Activated CD4-positive, alpha-beta memory T cell treated with anti-CD3 and anti-CD28 coated beads for 36 hours (primary cell): Measurements from ENCODE around the gene PEF1. TPM values are rescaled to one million over a fixed set of nuclear protein-coding genes. Genes with fewer than 3 reads are reported as not detected.

Source experiments
- CTCF ChIA-PET: fragments of 350-600 bp; sonication (Branson Sonifier 250); formaldehyde crosslinking; loops from one replicate; lab custom pipeline; 2021; ENCODE audit warnings: antibody characterized with exemption, inconsistent platforms; lab: Charles Lee
- POLR2A ChIA-PET: fragments of 350-600 bp; sonication (Branson Sonifier 250); formaldehyde crosslinking; loops from one replicate; lab custom pipeline; 2021; ENCODE audit warnings: antibody characterized with exemption; lab: Charles Lee
- DNase-seq: peaks from one replicate; pipeline ENCODE4 v3.0.0-alpha.2; 2020
- H3K27ac Mint-ChIP-seq: one replicate; pipeline ENCODE4 v1.8.0; 2021; ENCODE audit warnings: mixed read lengths
- H3K27me3 Mint-ChIP-seq: one replicate; pipeline ENCODE4 v1.8.0; 2021; ENCODE audit warnings: mixed read lengths
- H3K36me3 Mint-ChIP-seq: one replicate; pipeline ENCODE4 v1.8.0; 2021; ENCODE audit warnings: mixed read lengths
- H3K4me1 Mint-ChIP-seq: one replicate; pipeline ENCODE4 v1.8.0; 2021; ENCODE audit warnings: low read depth, mixed read lengths
- H3K4me3 Mint-ChIP-seq: one replicate; pipeline ENCODE4 v1.8.0; 2021; ENCODE audit warnings: mild to moderate bottlenecking, mixed read lengths
- H3K9me3 Mint-ChIP-seq: one replicate; pipeline ENCODE4 v1.8.0; 2021; ENCODE audit warnings: mixed read lengths
- intact Hi-C: fragments of 100-400 bp; cut with micrococcal nuclease; formaldehyde crosslinking; loops from one replicate; pipeline ENCODE4 v1.15.1; 2023
- total RNA-seq, 2 experiments: library from RNA; stranded (reverse); gene quantifications; one replicate each; pipeline ENCODE4 v1.2.3, GENCODE V29; 2021

PEF1 gene
- total RNA-seq, 2 experiments from 2014 or later = 55.3 to 56.4 TPM

GRCh38 chr1:31679676-31680230 lies 35.1 kb upstream of the PEF1 start:
- intact Hi-C loops = no loop called here

GRCh38 chr1:31679091-31679490 lies 34.4 kb upstream of the PEF1 start:
- H3K4me3 Mint-ChIP-seq = no peak overlapping the region
- peaks cover 4% of the 10 kb centered on the region for H3K27me3 Mint-ChIP-seq
- no peak for DNase-seq
- intact Hi-C loops = no loop called here
- no peak overlapping the region for H3K27ac Mint-ChIP-seq
- no peaks in the 10 kb centered on the region for H3K9me3 Mint-ChIP-seq
- no peaks in the 10 kb centered on the region for H3K4me1 Mint-ChIP-seq
- no peaks in the 10 kb centered on the region for H3K36me3 Mint-ChIP-seq
- POLR2A ChIA-PET = no interaction called here
- CTCF ChIA-PET = interaction anchor here (0.6 to 1.1 kb wide), 2 partner anchors 9 to 1331 kb away, joined by 3 read pairs; no protein-coding TSS in a partner anchor

More at GRCh38 chr1:31679676-31680230, 35.1 kb upstream of the PEF1 start:
- ChIA-PET CTCF (interaction anchor here (0.6 to 2.2 kb wide), 3 partner anchors 10 to 1330 kb away, joined by 3 to 4 read pairs (median 3); no protein-coding TSS in a partner anchor), POLR2A (no interaction called here)
- Mint-ChIP-seq H3K27me3 (peaks cover 5% of the 10 kb centered on the region), H3K4me1 (no peaks in the 10 kb centered on the region), H3K27ac (no peak overlapping the region), H3K36me3 (no peaks in the 10 kb centered on the region), H3K9me3 (no peaks in the 10 kb centered on the region), H3K4me3 (no peak overlapping the region)
- no peak for DNase-seq

DNA sequence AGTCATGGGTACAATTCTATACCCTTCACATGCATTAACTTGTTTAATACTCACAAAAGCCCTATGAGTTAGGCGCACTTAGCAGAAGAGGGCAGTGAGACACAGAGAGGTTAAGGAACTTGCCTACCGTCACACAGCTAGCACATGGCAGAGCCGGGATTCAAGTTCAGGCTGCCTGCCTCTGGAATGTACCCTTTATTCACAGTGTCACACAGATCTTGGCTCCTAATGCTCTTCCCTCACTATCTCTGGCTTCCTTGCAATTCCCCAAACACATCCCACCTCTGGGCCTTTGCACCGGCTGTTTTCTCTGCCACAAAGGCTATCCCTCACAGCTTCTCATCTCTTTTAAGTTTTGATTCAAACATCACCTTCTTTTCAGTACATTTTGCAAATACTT lies 34.0 kb upstream of the PEF1 start:
- no peaks in the 10 kb centered on the region for H3K4me1 Mint-ChIP-seq
- peaks cover 4% of the 10 kb centered on the region for H3K27me3 Mint-ChIP-seq
- no peak for DNase-seq
- CTCF ChIA-PET = interaction anchor here (1.1 kb wide), 1 partner anchor 9 kb away, joined by 3 read pairs; no protein-coding TSS in a partner anchor
- POLR2A ChIA-PET = no interaction called here
- H3K9me3 Mint-ChIP-seq = no peaks in the 10 kb centered on the region
- H3K27ac Mint-ChIP-seq = no peak overlapping the region
- no peak overlapping the region for H3K4me3 Mint-ChIP-seq
- H3K36me3 Mint-ChIP-seq = no peaks in the 10 kb centered on the region
- intact Hi-C loops = no loop called here

- ChIA-PET POLR2A (no interaction called here), CTCF (interaction anchor here (0.8 to 1.0 kb wide), 2 partner anchors 26 to 111 kb away, joined by 3 to 5 read pairs; no protein-coding TSS in a partner anchor)
- DNase-seq = no peak
- Mint-ChIP-seq H3K4me3 (no peak overlapping the region), H3K27me3 (peaks cover 3% of the 10 kb centered on the region), H3K36me3 (no peaks in the 10 kb centered on the region), H3K9me3 (no peaks in the 10 kb centered on the region), H3K4me1 (no peaks in the 10 kb centered on the region), H3K27ac (no peak overlapping the region)
- intact Hi-C loops = no loop called here
These were observed 33.3 kb upstream of the PEF1 start for GRCh38 chr1:31677949-31678348.

DNA sequence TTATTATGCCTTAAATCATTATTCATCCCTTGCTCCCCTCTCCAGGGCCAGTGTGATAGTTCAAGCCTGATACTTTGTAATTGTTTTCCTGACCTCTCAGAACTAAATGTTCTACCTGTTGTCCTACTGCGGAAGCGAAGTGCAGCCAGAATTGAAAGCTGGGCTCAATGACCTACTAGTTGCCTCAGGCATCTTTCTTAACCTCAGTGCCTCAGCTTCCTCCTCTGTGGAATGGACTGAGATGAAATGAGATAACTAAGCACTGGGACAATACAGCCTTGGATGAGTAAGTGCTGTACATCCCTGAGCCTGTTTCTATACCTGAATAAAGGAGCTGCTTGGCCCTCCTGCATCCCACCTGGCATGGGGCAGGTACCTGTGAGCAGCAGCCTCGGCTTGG lies 32.7 kb upstream of the PEF1 start:
- CTCF ChIA-PET = interaction anchor here (0.8 to 1.0 kb wide), 2 partner anchors 27 to 112 kb away, joined by 3 to 5 read pairs; no protein-coding TSS in a partner anchor
- Mint-ChIP-seq H3K27me3 (peaks cover 3% of the 10 kb centered on the region), H3K9me3 (no peaks in the 10 kb centered on the region), H3K4me1 (no peaks in the 10 kb centered on the region), H3K36me3 (no peaks in the 10 kb centered on the region), H3K4me3 (no peak overlapping the region), H3K27ac (no peak overlapping the region)
- DNase-seq = no peak
- POLR2A ChIA-PET = no interaction called here
- intact Hi-C loops = no loop called here

GRCh38 chr1:31675756-31676155 lies 31.1 kb upstream of the PEF1 start:
- POLR2A ChIA-PET = no interaction called here
- peaks cover 2% of the 10 kb centered on the region for H3K4me1 Mint-ChIP-seq
- DNase-seq = no peak
- H3K27ac Mint-ChIP-seq = no peak overlapping the region
- no peaks in the 10 kb centered on the region for H3K9me3 Mint-ChIP-seq
- peaks cover 6% of the 10 kb centered on the region for H3K27me3 Mint-ChIP-seq
- CTCF ChIA-PET = interaction anchor here (0.7 to 1.1 kb wide), 2 partner anchors 40 to 724 kb away, joined by 3 to 4 read pairs; no protein-coding TSS in a partner anchor
- no peak overlapping the region for H3K4me3 Mint-ChIP-seq
- no peaks in the 10 kb centered on the region for H3K36me3 Mint-ChIP-seq
- intact Hi-C loops = no loop called here

- POLR2A ChIA-PET = no interaction called here
- H3K4me3 Mint-ChIP-seq = no peak overlapping the region
- H3K9me3 Mint-ChIP-seq = no peaks in the 10 kb centered on the region
- H3K27me3 Mint-ChIP-seq = peaks cover 9% of the 10 kb centered on the region
- H3K36me3 Mint-ChIP-seq = no peaks in the 10 kb centered on the region
- H3K27ac Mint-ChIP-seq = no peak overlapping the region
- intact Hi-C loops = no loop called here
- DNase-seq = no peak
- peaks cover 4% of the 10 kb centered on the region for H3K4me1 Mint-ChIP-seq
- CTCF ChIA-PET = interaction anchor here (0.5 to 1.1 kb wide), 5 partner anchors 12 to 725 kb away, joined by 3 to 4 read pairs (median 3); no protein-coding TSS in a partner anchor
These were observed 30.5 kb upstream of the PEF1 start for GRCh38 chr1:31675161-31675560.

DNA sequence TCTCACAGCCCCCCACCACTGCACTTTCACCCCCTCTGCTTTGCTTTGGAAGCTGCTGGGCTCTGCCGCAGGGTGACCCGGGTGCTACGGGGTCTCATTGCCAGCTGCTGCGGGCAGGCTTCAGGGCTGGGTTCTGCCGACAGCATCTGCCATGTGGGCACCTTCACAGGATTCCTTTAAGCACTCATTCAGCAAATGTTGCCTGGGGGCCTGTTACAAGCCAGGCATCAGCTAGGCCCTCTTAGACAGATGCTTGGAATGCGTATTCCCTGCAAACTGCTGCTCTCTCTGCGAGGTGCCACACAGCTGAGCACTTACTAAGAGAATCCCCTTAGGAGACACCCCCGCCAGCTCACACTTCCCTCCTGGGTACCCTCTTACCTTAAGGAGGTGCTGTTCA lies 29.9 kb upstream of the PEF1 start:
- CTCF ChIA-PET = interaction anchor here (0.5 to 1.1 kb wide), 4 partner anchors 12 to 726 kb away, joined by 3 to 4 read pairs (median 3); no protein-coding TSS in a partner anchor
- Mint-ChIP-seq H3K4me1 (peaks cover 7% of the 10 kb centered on the region), H3K27ac (no peak overlapping the region), H3K9me3 (no peaks in the 10 kb centered on the region), H3K4me3 (no peak overlapping the region), H3K36me3 (no peaks in the 10 kb centered on the region), H3K27me3 (peaks cover 13% of the 10 kb centered on the region)
- POLR2A ChIA-PET = no interaction called here
- no peak for DNase-seq
- intact Hi-C loops = no loop called here

GRCh38 chr1:31673433-31673832 lies 28.8 kb upstream of the PEF1 start:
- no peak overlapping the region for H3K4me3 Mint-ChIP-seq
- CTCF ChIA-PET = interaction anchor here (1.0 kb wide), 1 partner anchor 72 kb away, joined by 3 read pairs; no protein-coding TSS in a partner anchor
- H3K9me3 Mint-ChIP-seq = no peaks in the 10 kb centered on the region
- peaks cover 11% of the 10 kb centered on the region for H3K4me1 Mint-ChIP-seq
- no peaks in the 10 kb centered on the region for H3K36me3 Mint-ChIP-seq
- no peak overlapping the region for H3K27ac Mint-ChIP-seq
- POLR2A ChIA-PET = no interaction called here
- intact Hi-C loops = no loop called here
- DNase-seq = no peak
- peaks cover 23% of the 10 kb centered on the region for H3K27me3 Mint-ChIP-seq

DNA sequence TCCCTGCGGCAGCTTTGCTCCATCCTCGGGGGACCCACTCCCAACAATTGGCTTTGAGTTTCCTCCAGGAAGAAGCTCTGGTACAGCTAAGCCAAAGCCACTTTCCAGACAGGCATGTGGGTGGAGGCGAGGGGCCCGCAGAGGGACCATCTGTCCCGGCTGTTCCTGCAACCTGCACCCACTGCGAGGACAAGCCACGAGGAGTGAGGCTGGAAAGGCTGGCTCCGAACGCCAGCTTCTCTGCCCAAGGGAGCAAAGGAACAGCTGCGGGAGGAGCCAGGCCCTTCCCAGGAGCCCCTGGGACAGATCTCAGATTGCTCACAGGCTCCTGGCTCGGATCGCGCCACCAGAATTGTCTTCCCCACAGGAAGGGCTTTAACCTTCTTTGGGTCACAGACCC lies 28.3 kb upstream of the PEF1 start:
- Mint-ChIP-seq H3K4me3 (no peak overlapping the region), H3K4me1 (peaks cover 11% of the 10 kb centered on the region), H3K27ac (no peak overlapping the region), H3K9me3 (no peaks in the 10 kb centered on the region), H3K36me3 (no peaks in the 10 kb centered on the region), H3K27me3 (peaks cover 23% of the 10 kb centered on the region)
- CTCF ChIA-PET = interaction anchor here (1.0 kb wide), 1 partner anchor 72 kb away, joined by 3 read pairs; no protein-coding TSS in a partner anchor
- intact Hi-C loops = no loop called here
- DNase-seq = no peak
- POLR2A ChIA-PET = no interaction called here

- Mint-ChIP-seq H3K4me1 (peaks cover 11% of the 10 kb centered on the region), H3K9me3 (no peaks in the 10 kb centered on the region), H3K36me3 (no peaks in the 10 kb centered on the region), H3K27me3 (peaks cover 21% of the 10 kb centered on the region), H3K27ac (no peak overlapping the region), H3K4me3 (no peak overlapping the region)
- POLR2A ChIA-PET = no interaction called here
- no peak for DNase-seq
- intact Hi-C loops = no loop called here
- CTCF ChIA-PET = interaction anchor here (1.0 to 1.8 kb wide), 4 partner anchors 9 to 117 kb away, joined by 3 to 6 read pairs (median 4); no protein-coding TSS in a partner anchor
These were observed 27.0 kb upstream of the PEF1 start for GRCh38 chr1:31671561-31672201.

DNA sequence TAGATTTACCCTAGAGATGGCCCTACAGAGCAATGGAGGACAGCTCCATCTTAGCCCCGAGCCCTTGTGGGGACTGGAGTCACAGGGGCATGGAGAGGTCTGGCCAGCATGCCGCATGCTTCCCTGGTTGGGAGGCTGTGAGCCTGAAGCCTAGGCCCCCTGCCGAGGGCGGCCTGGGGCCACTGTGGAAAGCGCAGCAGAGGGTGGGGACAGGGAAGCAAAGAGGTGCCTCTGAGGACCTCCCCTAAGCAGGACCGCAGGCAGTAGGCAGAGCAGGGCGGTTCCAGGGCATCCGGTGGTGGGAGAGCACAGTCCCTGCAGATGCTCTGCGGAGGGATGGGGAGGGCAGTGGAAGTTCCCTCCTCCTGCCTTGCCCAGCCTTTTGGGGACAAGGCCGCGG lies 26.5 kb upstream of the PEF1 start:
- Mint-ChIP-seq H3K4me1 (peaks cover 11% of the 10 kb centered on the region), H3K27me3 (peaks cover 21% of the 10 kb centered on the region), H3K36me3 (no peaks in the 10 kb centered on the region), H3K9me3 (no peaks in the 10 kb centered on the region), H3K4me3 (no peak overlapping the region), H3K27ac (no peak overlapping the region)
- POLR2A ChIA-PET = no interaction called here
- CTCF ChIA-PET = interaction anchor here (1.0 to 1.8 kb wide), 5 partner anchors 8 to 118 kb away, joined by 3 to 6 read pairs (median 3); no protein-coding TSS in a partner anchor
- DNase-seq = no peak
- intact Hi-C loops = no loop called here
